Embryonic facial prominence (tissue), 1 donor: Measurements from ENCODE around the gene MAOA.
"Not testable (repeated sequence)": the region's sequence is repeated elsewhere in the genome, so short reads cannot be mapped to it uniquely, and the experiment has no call there.

ENCODE experiments used
- DNase-seq: peaks from one replicate; pipeline ENCODE4 v3.0.0-alpha.2; 2016; ENCODE audit errors: extremely low spot score

Gene MAOA

DNA sequence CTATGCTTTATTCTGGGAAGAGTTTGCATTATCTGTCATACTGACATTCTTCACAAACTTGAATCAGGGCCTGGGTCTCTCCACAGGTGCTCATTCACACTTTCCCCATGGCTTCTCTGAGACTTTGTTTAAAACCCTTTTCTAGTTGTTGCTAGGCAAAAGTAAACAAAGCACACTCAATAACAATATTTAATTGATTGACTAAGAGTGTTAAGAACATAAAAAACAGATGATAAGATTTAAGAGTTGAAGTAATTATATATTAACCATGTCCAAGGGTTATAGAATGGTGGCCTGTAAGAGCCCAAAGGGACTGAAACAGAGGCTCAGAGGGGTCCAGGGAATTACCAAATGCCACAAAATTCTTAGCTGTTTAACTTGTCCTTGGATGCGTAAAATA is 7.1 kb downstream of the MAOA start:
- no peak for DNase-seq

GRCh38 chrX:43664258-43664657 is 8.2 kb downstream of the MAOA start:
- DNase-seq = no peak

DNA sequence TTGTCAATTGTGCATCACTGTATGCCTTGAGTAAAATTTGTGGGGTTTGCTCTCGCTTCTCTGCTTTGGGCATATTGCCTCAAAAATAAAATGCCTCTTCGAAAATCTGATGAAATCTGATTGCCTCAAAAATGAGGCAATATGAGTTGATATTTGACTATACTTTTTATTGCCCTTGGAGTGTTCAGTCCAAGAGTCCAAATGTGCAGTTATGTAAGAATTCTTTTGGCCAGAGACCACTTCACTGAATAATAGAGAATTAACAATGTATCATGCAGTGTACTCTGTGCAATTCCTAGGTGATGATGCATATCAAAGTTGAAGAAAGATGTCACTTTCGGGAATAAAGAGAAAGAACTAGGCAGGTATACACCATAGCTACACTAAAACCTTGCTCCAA is 8.6 kb downstream of the MAOA start:
- DNase-seq = no peak

DNA sequence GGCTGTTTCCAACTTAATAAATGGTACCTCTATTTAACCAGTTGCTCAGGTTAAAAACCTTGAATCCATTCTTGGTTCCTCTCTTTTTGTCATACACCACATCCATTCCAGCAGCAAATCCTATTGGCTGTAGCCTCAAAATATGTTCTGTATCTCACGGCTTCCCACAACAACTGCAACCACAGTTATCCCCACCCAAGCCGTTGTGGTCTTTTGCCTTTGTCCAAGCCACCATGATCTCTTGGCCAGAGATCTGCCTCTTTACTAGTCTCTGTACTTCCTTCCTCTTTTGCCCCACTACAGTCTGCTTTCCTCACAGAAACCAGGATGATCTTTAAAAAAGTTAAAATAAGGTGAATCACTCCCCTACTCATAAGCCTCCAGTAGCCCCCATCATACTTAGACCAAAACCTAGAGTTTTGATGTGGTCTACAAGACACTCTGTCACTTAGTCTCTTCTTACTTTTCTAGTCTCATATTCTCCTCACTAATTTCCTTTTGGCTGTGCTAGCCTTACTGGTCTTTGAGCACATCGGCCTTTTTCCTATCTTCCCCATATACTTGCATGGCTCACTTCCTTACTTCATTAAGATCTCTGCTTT is 10.3 kb downstream of the MAOA start:
- DNase-seq = no peak

- DNase-seq = not testable (repeated sequence)
Observed at GRCh38 chrX:43675965-43676628, 20.0 kb downstream of the MAOA start.

GRCh38 chrX:43676971-43677572 is 21.0 kb downstream of the MAOA start:
- DNase-seq = no peak

DNA sequence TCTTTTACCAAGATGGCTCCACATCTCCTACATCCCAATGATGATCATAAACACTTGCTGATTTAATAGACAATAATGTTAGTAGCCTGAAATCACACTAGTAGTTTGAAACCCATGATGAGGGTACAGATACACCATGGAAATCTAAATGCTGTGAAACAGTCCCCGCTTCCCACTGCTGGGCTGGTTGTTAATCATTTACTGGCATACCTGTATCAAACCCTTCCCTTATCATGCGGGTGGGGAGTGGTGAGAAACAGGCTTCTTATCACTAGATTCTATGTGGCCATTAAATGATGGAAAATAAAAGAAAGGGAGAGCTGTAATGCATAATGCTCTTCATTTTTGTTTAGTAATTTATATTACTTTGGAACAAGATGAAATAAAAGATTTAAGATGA is 21.9 kb downstream of the MAOA start:
- DNase-seq = no peak

- DNase-seq = no peak
Observed at GRCh38 chrX:43679058-43679457, 23.0 kb downstream of the MAOA start.

GRCh38 chrX:43679778-43680177 is 23.7 kb downstream of the MAOA start:
- no peak for DNase-seq

GRCh38 chrX:43682726-43683125 is 26.6 kb downstream of the MAOA start:
- DNase-seq = no peak

DNA sequence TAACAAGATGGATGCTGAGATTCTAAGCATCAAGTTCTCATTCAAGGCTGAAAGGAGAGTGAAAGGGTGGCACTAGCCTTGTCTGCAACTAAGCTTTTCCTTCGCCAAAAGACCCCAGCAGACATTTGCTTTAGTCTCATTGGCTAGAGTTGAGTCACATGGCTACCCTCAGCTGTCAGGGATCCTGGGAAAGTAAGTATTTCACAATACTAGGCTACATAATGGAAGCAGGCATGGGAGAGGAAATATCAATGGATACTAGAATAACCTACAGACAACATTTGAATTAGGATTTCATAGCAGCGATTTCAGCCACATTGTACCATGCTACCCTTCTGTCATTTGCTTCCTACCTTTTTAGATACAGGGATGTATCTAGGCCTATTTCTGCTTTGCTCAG is 29.1 kb downstream of the MAOA start:
- no peak for DNase-seq

DNA sequence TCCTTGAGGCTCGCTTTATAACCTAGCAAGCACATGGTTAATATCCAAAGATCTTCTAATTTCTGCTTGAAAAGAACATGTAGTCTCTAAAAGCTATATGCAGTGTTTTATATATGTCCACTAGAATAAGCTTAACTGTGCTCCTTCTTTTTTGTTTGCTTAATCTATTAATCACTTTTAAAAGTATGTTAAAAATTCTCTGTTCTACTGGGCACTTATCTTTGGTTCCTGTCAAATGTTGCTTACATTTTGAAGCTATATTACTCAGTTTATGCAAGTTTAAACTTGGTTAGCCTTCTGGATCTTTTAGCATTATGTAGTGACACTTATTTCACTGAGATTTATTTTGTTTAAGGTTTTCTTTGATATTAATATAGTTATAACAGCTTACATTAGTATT is 32.5 kb downstream of the MAOA start:
- no peak for DNase-seq

DNA sequence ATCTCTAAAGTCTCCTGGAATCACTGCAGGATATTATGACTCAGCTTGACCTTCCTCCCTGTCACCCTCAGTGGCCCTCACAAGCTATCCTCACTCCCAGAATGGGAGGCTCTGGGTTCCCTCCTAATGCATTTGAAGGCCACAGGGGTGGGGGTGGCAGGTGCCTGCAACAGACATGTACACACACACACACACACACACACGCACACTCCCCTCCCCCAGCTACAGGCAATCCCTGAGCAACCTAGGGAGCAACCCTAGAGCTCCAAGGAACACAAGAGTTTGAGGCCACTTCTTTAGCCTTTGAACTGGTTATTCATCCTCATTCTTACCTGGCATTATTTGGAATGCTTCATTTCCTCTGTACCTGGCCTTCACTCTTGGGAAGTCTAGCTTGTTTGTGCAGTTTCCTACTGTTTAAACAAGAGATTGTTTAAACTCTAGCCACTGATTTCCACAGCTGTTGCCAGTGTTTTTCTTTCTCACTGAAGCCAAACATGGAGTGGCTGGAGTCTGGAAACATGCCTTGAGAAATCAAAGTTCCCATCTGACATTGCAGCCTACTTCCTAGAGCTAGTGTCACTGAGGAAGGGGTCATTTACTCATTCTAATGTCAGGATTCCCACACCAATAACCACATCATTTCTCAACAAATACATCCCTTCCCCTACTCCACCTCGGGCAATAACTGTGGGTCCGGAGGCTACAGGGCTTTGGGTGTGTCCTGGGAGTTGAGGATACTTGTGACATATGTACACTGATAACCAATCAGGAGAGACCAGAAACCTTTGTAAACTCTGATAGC is 37.7 kb downstream of the MAOA start:
- no peak for DNase-seq

DNA sequence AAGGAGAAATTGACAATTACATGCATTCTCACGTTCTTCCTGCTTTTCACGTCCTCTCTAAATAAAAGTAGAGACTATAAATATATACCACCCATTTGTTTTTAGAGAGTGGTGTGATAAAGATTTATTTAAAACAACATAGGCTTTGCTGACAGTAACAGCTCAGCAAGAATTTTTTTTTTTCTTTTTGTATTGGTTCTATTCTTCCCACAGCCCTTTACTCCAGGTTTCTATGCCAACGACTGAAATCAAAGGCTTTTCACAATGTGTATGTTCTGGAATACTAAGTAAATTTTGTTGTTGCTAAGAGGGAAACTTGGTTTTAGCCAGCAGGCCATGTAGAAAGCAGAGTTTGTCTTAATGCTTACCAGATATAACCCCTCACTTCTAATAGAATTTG is 43.4 kb downstream of the MAOA start:
- no peak for DNase-seq

DNA sequence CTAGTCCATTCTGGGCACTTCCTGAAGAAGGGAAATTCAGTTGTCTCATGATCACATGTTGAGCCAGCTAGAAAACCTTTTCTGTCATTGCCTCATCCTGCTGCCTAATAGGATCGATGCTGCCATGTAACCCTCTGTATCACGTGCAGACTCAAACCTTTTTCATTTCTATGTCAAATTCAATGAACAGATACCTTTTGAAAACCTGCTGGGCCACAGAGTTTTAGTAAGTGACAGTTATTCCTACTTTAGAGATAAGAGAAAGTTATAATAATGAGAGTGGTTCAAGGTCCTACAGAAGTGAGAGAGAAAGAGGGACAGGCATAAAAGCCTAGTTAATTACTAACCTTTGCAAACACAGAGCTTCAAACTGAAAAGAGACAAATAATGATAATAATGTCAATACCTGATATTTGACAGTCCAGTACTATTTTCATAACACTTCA is 46.0 kb downstream of the MAOA start:
- no peak for DNase-seq

- DNase-seq = no peak
Observed at GRCh38 chrX:43702660-43703059, 46.6 kb downstream of the MAOA start.

DNA sequence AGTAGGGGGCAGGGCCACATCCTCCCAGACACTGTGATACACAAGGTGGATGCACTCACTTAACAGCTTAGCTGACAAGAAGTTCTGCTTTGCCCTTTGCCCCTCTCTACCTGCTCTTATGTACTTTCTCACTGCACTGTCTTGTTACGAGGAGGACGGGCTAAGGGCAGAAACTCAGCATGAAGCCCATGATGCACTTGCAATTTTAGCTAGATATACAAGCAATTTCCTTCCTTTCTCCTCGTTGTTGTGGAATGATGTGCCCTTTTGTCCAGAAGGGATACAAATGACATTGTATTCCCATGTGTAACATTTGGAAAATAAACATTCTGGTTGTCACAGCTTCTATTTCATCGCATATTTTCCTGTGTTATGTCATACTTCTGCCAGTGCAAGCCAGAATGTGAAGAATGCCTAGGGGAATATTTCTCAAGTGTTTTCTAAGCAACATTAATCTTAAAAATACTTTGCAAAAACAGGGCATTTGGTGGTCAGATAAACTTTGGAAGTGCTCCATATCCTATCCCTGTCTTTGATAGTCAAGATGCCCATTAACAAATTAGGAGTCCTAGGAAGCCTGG is 47.2 kb downstream of the MAOA start:
- no peak for DNase-seq

- no peak for DNase-seq
Observed at GRCh38 chrX:43706786-43707370, 50.8 kb downstream of the MAOA start.

DNA sequence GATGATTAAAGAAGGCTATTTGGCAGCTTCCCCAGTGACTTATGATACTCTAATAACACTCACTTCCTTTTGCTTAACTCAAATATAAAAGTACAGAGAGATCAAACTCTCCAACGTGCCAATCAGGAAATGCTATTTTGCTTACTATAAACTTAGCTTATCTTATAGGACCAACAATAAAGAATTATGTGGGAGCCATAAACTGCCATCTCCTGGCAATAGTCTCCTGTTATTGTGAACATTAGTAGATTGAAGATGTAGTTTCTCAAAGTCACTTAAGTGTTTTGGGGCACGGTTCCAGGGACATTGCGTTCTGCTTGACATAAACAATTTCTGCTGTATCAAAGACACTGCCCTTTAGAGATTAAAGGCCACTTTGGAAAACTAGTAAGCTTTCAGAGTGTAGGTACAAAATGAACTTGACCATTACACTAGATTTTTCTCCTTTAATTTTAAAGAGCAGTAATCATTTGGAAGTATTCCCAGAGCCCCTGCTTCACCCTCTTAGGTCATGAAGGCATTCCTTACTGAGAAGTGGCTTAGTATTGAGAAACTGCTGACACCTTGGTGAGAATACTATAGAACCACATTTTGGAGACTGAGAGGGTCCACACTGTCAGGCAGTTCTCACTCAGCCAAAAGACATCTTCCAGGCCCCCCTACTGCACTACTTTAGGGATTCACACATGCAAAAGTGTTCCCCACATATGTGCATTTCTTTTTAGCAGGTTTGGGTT is 51.9 kb downstream of the MAOA start:
- DNase-seq = no peak

- DNase-seq = no peak
Observed at GRCh38 chrX:43716144-43716543, 60.0 kb downstream of the MAOA start.

DNA sequence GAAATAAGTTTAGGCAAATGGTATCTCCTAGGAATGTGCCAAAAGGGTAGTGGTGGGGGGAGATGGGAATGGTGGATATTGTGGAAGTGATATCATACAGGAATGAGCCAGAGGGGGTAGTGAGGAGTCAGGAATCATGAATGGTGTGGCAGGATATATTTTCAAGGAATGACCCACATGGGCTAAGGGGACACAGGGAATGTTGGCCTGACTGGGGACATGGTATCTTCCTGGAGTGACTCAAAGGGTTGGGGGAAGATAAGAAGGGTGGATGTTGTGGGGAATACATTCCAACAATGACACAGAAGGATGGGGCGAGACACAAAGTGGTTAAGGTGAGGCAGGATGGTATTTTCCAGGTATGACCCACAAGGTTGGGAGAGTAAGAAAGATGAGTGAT is 60.6 kb downstream of the MAOA start:
- no peak for DNase-seq
